H9 (cell line): ENCODE measurements around the gene ARHGAP35. TPM values are rescaled to one million over a fixed set of nuclear protein-coding genes. Genes with fewer than 3 reads are reported as not detected.

Experiments used
- DNase-seq: peaks from one replicate; pipeline ENCODE4 v3.0.0-alpha.2; 2017
- H2AFZ ChIP-seq: one replicate; pipeline ENCODE4 v1.6.1; 2013; ENCODE audit warnings: mild to moderate bottlenecking, low read length, control low read depth, moderate library complexity
- H2AK5ac ChIP-seq: 2 replicates; pipeline ENCODE4 v1.6.1; 2013; ENCODE audit warnings: low read length, control low read depth, mixed read lengths; ENCODE audit not compliant: insufficient read length
- H2BK120ac ChIP-seq: one replicate; pipeline ENCODE4 v1.6.1; 2013; ENCODE audit warnings: low read depth, mild to moderate bottlenecking, low read length, control low read depth, inconsistent platforms; ENCODE audit not compliant: poor library complexity, severe bottlenecking
- H2BK12ac ChIP-seq: 2 replicates; pipeline ENCODE4 v1.6.1; 2013; ENCODE audit warnings: low read length, control low read depth, mixed read lengths, low read depth; ENCODE audit not compliant: insufficient read length
- H2BK15ac ChIP-seq: 2 replicates; pipeline ENCODE4 v1.6.1; 2013; ENCODE audit warnings: low read depth, low read length, control low read depth
- H2BK20ac ChIP-seq: one replicate; pipeline ENCODE4 v1.6.1; 2013; ENCODE audit warnings: low read depth, mild to moderate bottlenecking, low read length, control low read depth, inconsistent platforms; ENCODE audit not compliant: poor library complexity, severe bottlenecking
- H2BK5ac ChIP-seq: 2 replicates; pipeline ENCODE4 v1.6.1; 2013; ENCODE audit warnings: low read length, control low read depth, mixed read lengths; ENCODE audit not compliant: insufficient read length
- H3K14ac ChIP-seq: 2 replicates; pipeline ENCODE4 v1.6.1; 2013; ENCODE audit warnings: low read length, control low read depth; ENCODE audit not compliant: insufficient read depth
- H3K18ac ChIP-seq: 2 replicates; pipeline ENCODE4 v1.6.1; 2013; ENCODE audit warnings: low read depth, mild to moderate bottlenecking, mixed read lengths, low read length, control low read depth; ENCODE audit not compliant: insufficient read length
- H3K23ac ChIP-seq: 2 replicates; pipeline ENCODE4 v1.6.1; 2013; ENCODE audit warnings: low read length, control low read depth, mixed read lengths, low read depth; ENCODE audit not compliant: insufficient read length
- H3K23me2 ChIP-seq: 2 replicates; pipeline ENCODE4 v1.6.1; 2013; ENCODE audit warnings: low read depth, mild to moderate bottlenecking, mixed read lengths, low read length, control low read depth; ENCODE audit not compliant: insufficient read length, poor library complexity, severe bottlenecking
- H3K27ac ChIP-seq: 2 replicates; pipeline ENCODE4 v1.5.1; 2013; ENCODE audit warnings: low read length, control low read depth, mixed read lengths, low read depth; ENCODE audit not compliant: insufficient read length
- H3K27me3 ChIP-seq: 2 replicates; pipeline ENCODE4 v1.6.1; 2013; ENCODE audit warnings: low read length, control low read depth, inconsistent platforms; ENCODE audit not compliant: insufficient read depth
- H3K4ac ChIP-seq: 2 replicates; pipeline ENCODE4 v1.6.1; 2013; ENCODE audit warnings: low read depth, mild to moderate bottlenecking, control low read depth, inconsistent platforms, low read length, moderate library complexity
- H3K4me1 ChIP-seq: 2 replicates; pipeline ENCODE4 v1.6.1; 2013; ENCODE audit warnings: low read length, control low read depth, inconsistent platforms; ENCODE audit not compliant: insufficient read depth
- H3K4me2 ChIP-seq: 2 replicates; pipeline ENCODE4 v1.6.1; 2013; ENCODE audit warnings: low read length, control low read depth, mixed read lengths; ENCODE audit not compliant: insufficient read length, insufficient read depth
- H3K56ac ChIP-seq: 2 replicates; pipeline ENCODE4 v1.6.1; 2013; ENCODE audit warnings: low read depth, mild to moderate bottlenecking, mixed read lengths, low read length, control low read depth; ENCODE audit not compliant: insufficient read length
- H3K79me1 ChIP-seq: 2 replicates; pipeline ENCODE4 v1.6.1; 2013; ENCODE audit warnings: low read depth, mild to moderate bottlenecking, moderate library complexity, low read length, control low read depth, inconsistent platforms; ENCODE audit not compliant: insufficient read depth, poor library complexity, severe bottlenecking
- H3K79me2 ChIP-seq: 2 replicates; pipeline ENCODE4 v1.6.1; 2013; ENCODE audit warnings: low read length, control low read depth, inconsistent platforms; ENCODE audit not compliant: insufficient read depth
- H3K9ac ChIP-seq: 2 replicates; pipeline ENCODE4 v1.6.1; 2013; ENCODE audit warnings: low read length, control low read depth, mixed read lengths; ENCODE audit not compliant: insufficient read length; ENCODE audit errors: extremely low read depth
- H3K9me3 ChIP-seq: one replicate; pipeline ENCODE4 v1.6.1; 2013; ENCODE audit warnings: low read depth, low read length, inconsistent platforms; ENCODE audit not compliant: control insufficient read depth
- H3T11ph ChIP-seq: one replicate; pipeline ENCODE4 v1.6.1; 2013; ENCODE audit warnings: mild to moderate bottlenecking, low read length, control low read depth, inconsistent platforms
- H4K20me1 ChIP-seq: one replicate; pipeline ENCODE4 v1.6.1; 2013; ENCODE audit not compliant: control insufficient read depth, insufficient read length, insufficient read depth
- H4K5ac ChIP-seq: 2 replicates; pipeline ENCODE4 v1.6.1; 2013; ENCODE audit warnings: low read depth, mild to moderate bottlenecking, mixed read lengths, low read length, control low read depth; ENCODE audit not compliant: insufficient read length
- H4K8ac ChIP-seq: replicated peaks from 2 replicates; pipeline ENCODE4 v1.6.1; 2013; ENCODE audit warnings: low read length, control low read depth, mixed read lengths, low read depth; ENCODE audit not compliant: insufficient read length
- H4K91ac ChIP-seq: 2 replicates; pipeline ENCODE4 v1.6.1; 2013; ENCODE audit warnings: low read depth, mild to moderate bottlenecking, moderate library complexity, mixed read lengths, low read length, control low read depth; ENCODE audit not compliant: insufficient read length
- H3K27ac Mint-ChIP-seq, 3 experiments: 2 replicates in 2 of 3; 3 replicates in 1 of 3; pipeline ENCODE4 v1.8.0; 2020 to 2021; ENCODE audit warnings: mixed read lengths in 3 of 3, mild to moderate bottlenecking in 1 of 3, moderate library complexity in 1 of 3
- H3K27me3 Mint-ChIP-seq: 2 replicates; pipeline ENCODE4 v1.8.0; 2021; ENCODE audit warnings: low read depth, mild to moderate bottlenecking, moderate library complexity, mixed read lengths
- H3K36me3 Mint-ChIP-seq, 3 experiments: 2 replicates in 2 of 3; 3 replicates in 1 of 3; pipeline ENCODE4 v1.8.0; 2020 to 2021; ENCODE audit warnings: low read depth in 3 of 3, mixed read lengths in 3 of 3; ENCODE audit not compliant: insufficient read depth in 1 of 3
- H3K4me1 Mint-ChIP-seq, 2 experiments: 2 replicates each; pipeline ENCODE4 v1.8.0; 2020; ENCODE audit warnings: mixed read lengths in 2 of 2
- H3K4me3 Mint-ChIP-seq, 2 experiments: 2 replicates in 1 of 2; 3 replicates in 1 of 2; pipeline ENCODE4 v1.8.0; 2020 to 2021; ENCODE audit warnings: mild to moderate bottlenecking in 2 of 2, mixed read lengths in 2 of 2, moderate library complexity in 1 of 2
- H3K9me3 Mint-ChIP-seq, 2 experiments: 2 replicates in 1 of 2; 3 replicates in 1 of 2; pipeline ENCODE4 v1.8.0; 2020; ENCODE audit warnings: mild to moderate bottlenecking in 2 of 2, mixed read lengths in 2 of 2, moderate library complexity in 1 of 2
- WGBS: extraction: QIAGEN DNeasy Blood & Tissue Kit; methylation state at CpG from one replicate; pipeline ENCODE4 v1.1.7; 2013; ENCODE audit warnings: missing lambda C conversion rate, low lambda C conversion rate, mixed read lengths; ENCODE audit not compliant: insufficient read length; ENCODE audit errors: extremely low coverage; 5-methylcytosine and 5-hydroxymethylcytosine counted together
- total RNA-seq: library from RNA; stranded (reverse); gene quantifications from 2 replicates; pipeline ENCODE4 v1.2.1, GENCODE V29; 2021
- TF ChIP-seq, protein P1 (sequence below): fragments of 200-600 bp; sonication (generic); conservative IDR thresholded peaks from 3 replicates; pipeline ENCODE4 v1.8.0; 2021; ENCODE audit warnings: antibody characterized with exemption, mild to moderate bottlenecking

Gene ARHGAP35
- total RNA-seq, 1 experiment from 2014 or later = 49.8 TPM

DNA sequence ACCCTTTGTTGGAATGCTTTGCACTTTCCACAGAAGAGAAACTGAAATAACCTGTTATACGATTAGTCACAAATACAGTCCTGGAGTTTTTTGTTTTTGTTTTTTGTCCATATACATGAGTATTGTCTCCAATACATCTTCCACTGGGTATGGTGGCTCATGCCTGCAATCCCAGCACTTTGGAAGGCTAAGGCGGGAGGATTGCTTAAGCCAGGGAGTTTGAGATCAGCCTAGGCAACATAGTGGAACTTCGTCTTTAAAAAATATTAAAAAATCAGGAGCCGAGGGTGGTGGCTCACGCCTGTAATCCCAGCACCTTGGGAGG, 35.1 kb upstream of the ARHGAP35 start:
- H3K23me2 ChIP-seq = no peaks in the 10 kb centered on the region
- H3K18ac ChIP-seq = no peak overlapping the region
- no peaks in the 10 kb centered on the region; the same call in 1 of the 2 replicates for H3K27me3 Mint-ChIP-seq
- no peak overlapping the region for H3K27ac Mint-ChIP-seq
- no peak overlapping the region for H3K4me2 ChIP-seq
- no peaks in the 10 kb centered on the region for H3K79me2 ChIP-seq
- no peak overlapping the region for H3K23ac ChIP-seq
- no peak overlapping the region for H3T11ph ChIP-seq
- no peak overlapping the region for H2BK120ac ChIP-seq
- no peak overlapping the region for H4K8ac ChIP-seq
- TF ChIP-seq, protein P1, sequence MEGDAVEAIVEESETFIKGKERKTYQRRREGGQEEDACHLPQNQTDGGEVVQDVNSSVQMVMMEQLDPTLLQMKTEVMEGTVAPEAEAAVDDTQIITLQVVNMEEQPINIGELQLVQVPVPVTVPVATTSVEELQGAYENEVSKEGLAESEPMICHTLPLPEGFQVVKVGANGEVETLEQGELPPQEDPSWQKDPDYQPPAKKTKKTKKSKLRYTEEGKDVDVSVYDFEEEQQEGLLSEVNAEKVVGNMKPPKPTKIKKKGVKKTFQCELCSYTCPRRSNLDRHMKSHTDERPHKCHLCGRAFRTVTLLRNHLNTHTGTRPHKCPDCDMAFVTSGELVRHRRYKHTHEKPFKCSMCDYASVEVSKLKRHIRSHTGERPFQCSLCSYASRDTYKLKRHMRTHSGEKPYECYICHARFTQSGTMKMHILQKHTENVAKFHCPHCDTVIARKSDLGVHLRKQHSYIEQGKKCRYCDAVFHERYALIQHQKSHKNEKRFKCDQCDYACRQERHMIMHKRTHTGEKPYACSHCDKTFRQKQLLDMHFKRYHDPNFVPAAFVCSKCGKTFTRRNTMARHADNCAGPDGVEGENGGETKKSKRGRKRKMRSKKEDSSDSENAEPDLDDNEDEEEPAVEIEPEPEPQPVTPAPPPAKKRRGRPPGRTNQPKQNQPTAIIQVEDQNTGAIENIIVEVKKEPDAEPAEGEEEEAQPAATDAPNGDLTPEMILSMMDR = no peak
- DNase-seq = no peak
- H2BK20ac ChIP-seq = no peak overlapping the region
- H3K4me1 Mint-ChIP-seq = peaks cover 6 to 7% of the 10 kb centered on the region in 2 experiments; a peak in 3 of 4 replicates
- H4K5ac ChIP-seq = no peak overlapping the region
- no peak overlapping the region for H2BK5ac ChIP-seq
- no peaks in the 10 kb centered on the region for H4K20me1 ChIP-seq
- no peak overlapping the region for H3K56ac ChIP-seq
- no peak overlapping the region for H2BK12ac ChIP-seq
- no peak overlapping the region for H3K27ac ChIP-seq
- H3K4me3 Mint-ChIP-seq = no peak overlapping the region
- no peaks in the 10 kb centered on the region for H3K79me1 ChIP-seq
- H2AK5ac ChIP-seq = no peak overlapping the region
- H3K9me3 ChIP-seq = no peaks in the 10 kb centered on the region
- no peaks in the 10 kb centered on the region for H3K36me3 Mint-ChIP-seq
- no peak overlapping the region for H3K14ac ChIP-seq
- no CpG with 5 or more reads among the region's 5 CpGs for WGBS
- H4K91ac ChIP-seq = no peak overlapping the region
- H3K4ac ChIP-seq = no peak overlapping the region
- H3K27me3 ChIP-seq = no peaks in the 10 kb centered on the region
- H3K9me3 Mint-ChIP-seq = peaks cover under 1 to 2% of the 10 kb centered on the region in 2 experiments; a peak in 3 of 5 replicates
- H2BK15ac ChIP-seq = no peak overlapping the region
- no peak overlapping the region for H2AFZ ChIP-seq
- H3K9ac ChIP-seq = no peak overlapping the region
- H3K4me1 ChIP-seq = no peaks in the 10 kb centered on the region
